ENCODE data around the gene CEP128.

- TF ChIP-seq EGR2 (tag by site-specific recombination; IDR thresholded peaks at IDR 0.05; ENCODE audit: low read depth): no peak
- TF ChIP-seq, protein P1, sequence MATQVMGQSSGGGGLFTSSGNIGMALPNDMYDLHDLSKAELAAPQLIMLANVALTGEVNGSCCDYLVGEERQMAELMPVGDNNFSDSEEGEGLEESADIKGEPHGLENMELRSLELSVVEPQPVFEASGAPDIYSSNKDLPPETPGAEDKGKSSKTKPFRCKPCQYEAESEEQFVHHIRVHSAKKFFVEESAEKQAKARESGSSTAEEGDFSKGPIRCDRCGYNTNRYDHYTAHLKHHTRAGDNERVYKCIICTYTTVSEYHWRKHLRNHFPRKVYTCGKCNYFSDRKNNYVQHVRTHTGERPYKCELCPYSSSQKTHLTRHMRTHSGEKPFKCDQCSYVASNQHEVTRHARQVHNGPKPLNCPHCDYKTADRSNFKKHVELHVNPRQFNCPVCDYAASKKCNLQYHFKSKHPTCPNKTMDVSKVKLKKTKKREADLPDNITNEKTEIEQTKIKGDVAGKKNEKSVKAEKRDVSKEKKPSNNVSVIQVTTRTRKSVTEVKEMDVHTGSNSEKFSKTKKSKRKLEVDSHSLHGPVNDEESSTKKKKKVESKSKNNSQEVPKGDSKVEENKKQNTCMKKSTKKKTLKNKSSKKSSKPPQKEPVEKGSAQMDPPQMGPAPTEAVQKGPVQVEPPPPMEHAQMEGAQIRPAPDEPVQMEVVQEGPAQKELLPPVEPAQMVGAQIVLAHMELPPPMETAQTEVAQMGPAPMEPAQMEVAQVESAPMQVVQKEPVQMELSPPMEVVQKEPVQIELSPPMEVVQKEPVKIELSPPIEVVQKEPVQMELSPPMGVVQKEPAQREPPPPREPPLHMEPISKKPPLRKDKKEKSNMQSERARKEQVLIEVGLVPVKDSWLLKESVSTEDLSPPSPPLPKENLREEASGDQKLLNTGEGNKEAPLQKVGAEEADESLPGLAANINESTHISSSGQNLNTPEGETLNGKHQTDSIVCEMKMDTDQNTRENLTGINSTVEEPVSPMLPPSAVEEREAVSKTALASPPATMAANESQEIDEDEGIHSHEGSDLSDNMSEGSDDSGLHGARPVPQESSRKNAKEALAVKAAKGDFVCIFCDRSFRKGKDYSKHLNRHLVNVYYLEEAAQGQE (tag by site-specific recombination; IDR thresholded peaks at IDR 0.05): no peak
- TF ChIP-seq ZNF777 (tag by site-specific recombination; IDR thresholded peaks at IDR 0.05; ENCODE audit: borderline replicate concordance): no peak
- TF ChIP-seq, protein P2, sequence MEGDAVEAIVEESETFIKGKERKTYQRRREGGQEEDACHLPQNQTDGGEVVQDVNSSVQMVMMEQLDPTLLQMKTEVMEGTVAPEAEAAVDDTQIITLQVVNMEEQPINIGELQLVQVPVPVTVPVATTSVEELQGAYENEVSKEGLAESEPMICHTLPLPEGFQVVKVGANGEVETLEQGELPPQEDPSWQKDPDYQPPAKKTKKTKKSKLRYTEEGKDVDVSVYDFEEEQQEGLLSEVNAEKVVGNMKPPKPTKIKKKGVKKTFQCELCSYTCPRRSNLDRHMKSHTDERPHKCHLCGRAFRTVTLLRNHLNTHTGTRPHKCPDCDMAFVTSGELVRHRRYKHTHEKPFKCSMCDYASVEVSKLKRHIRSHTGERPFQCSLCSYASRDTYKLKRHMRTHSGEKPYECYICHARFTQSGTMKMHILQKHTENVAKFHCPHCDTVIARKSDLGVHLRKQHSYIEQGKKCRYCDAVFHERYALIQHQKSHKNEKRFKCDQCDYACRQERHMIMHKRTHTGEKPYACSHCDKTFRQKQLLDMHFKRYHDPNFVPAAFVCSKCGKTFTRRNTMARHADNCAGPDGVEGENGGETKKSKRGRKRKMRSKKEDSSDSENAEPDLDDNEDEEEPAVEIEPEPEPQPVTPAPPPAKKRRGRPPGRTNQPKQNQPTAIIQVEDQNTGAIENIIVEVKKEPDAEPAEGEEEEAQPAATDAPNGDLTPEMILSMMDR (tag by site-specific recombination; IDR thresholded peaks at IDR 0.05): no peak
- no peak for TF ChIP-seq ZNF501 (tag by site-specific recombination; IDR thresholded peaks at IDR 0.05)
- TF ChIP-seq, protein P3, sequence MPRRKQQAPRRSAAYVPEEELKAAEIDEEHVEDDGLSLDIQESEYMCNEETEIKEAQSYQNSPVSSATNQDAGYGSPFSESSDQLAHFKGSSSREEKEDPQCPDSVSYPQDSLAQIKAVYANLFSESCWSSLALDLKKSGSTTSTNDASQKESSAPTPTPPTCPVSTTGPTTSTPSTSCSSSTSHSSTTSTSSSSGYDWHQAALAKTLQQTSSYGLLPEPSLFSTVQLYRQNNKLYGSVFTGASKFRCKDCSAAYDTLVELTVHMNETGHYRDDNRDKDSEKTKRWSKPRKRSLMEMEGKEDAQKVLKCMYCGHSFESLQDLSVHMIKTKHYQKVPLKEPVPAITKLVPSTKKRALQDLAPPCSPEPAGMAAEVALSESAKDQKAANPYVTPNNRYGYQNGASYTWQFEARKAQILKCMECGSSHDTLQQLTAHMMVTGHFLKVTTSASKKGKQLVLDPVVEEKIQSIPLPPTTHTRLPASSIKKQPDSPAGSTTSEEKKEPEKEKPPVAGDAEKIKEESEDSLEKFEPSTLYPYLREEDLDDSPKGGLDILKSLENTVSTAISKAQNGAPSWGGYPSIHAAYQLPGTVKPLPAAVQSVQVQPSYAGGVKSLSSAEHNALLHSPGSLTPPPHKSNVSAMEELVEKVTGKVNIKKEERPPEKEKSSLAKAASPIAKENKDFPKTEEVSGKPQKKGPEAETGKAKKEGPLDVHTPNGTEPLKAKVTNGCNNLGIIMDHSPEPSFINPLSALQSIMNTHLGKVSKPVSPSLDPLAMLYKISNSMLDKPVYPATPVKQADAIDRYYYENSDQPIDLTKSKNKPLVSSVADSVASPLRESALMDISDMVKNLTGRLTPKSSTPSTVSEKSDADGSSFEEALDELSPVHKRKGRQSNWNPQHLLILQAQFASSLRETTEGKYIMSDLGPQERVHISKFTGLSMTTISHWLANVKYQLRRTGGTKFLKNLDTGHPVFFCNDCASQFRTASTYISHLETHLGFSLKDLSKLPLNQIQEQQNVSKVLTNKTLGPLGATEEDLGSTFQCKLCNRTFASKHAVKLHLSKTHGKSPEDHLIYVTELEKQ (tag by site-specific recombination; IDR thresholded peaks at IDR 0.05; ENCODE audit: borderline replicate concordance): no peak
- TF ChIP-seq ZNF404 (tag by site-specific recombination; IDR thresholded peaks at IDR 0.05): no peak
- TF ChIP-seq, protein P4, sequence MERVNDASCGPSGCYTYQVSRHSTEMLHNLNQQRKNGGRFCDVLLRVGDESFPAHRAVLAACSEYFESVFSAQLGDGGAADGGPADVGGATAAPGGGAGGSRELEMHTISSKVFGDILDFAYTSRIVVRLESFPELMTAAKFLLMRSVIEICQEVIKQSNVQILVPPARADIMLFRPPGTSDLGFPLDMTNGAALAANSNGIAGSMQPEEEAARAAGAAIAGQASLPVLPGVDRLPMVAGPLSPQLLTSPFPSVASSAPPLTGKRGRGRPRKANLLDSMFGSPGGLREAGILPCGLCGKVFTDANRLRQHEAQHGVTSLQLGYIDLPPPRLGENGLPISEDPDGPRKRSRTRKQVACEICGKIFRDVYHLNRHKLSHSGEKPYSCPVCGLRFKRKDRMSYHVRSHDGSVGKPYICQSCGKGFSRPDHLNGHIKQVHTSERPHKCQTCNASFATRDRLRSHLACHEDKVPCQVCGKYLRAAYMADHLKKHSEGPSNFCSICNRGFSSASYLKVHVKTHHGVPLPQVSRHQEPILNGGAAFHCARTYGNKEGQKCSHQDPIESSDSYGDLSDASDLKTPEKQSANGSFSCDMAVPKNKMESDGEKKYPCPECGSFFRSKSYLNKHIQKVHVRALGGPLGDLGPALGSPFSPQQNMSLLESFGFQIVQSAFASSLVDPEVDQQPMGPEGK (tag by site-specific recombination; IDR thresholded peaks at IDR 0.05): no peak
- no peak for TF ChIP-seq ZFP69B (tag by site-specific recombination; IDR thresholded peaks at IDR 0.05)
- TF ChIP-seq YY1 (tag by site-specific recombination; IDR thresholded peaks at IDR 0.05): no peak
- TF ChIP-seq ZNF423 (tag by site-specific recombination; IDR thresholded peaks at IDR 0.05): no peak
- no peak for TF ChIP-seq KLF1 (tag by site-specific recombination; IDR thresholded peaks at IDR 0.05)
- no peak for TF ChIP-seq ZBTB48 (tag by site-specific recombination; IDR thresholded peaks at IDR 0.05)
Measured at GRCh38 chr14:80464531-80465149, 476.9 kb downstream of the CEP128 start.

Data from HEK293 (cell line).